Measurements from ENCODE around the gene ELAC2. TPM values are rescaled to one million over a fixed set of nuclear protein-coding genes. Genes with fewer than 3 reads are reported as not detected.
A peak's percentile ranks its signal among the peaks of the same experiment; 100 is the strongest.

Gene ELAC2
- total and polyA plus RNA-seq, 5 donors from 2014 or later: 47.3 to 62.5 (median 49.8) TPM

DNA sequence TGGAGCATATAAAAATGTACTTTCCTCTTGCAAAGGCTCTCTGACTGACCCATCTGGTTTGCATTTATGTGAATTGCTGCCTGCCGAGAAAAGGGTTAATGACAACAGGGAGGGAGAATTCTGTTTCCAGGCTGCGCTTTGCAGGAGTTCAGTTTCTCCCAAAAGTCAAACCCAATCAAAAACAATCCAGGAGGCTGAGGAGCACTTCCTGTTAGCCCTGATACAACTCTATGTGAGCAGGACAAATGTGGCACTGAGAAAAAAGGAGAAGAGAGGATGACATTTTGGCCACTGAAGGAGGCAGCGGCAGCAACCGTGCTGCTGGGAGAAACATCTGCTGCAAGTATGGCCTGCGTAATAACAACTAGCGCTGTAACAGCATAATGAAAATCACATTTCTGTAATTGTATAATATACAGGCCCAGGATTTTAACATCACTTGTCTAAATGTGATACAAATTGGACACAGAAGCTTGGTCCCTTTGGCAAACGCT is 26.8 kb upstream of the ELAC2 start:
- Mint-ChIP-seq H3K36me3 (no peaks in the 10 kb centered on the region), H3K27ac (no peak overlapping the region), H3K4me1 (no peaks in the 10 kb centered on the region), H3K9me3 (peaks cover 0 to 3% (median 0%) of the 10 kb centered on the region in 7 donors), H3K27me3 (peaks cover 13% of the 10 kb centered on the region), H3K4me3 (no peak overlapping the region)
- ATAC-seq (ENCODE audit: low read depth in 2 of 2) (no peak), DNase-seq (no peak)
- no peak overlapping the region for H3K4me3 ChIP-seq (ENCODE audit: low read depth, low read length)
- H3K4me1 ChIP-seq (ENCODE audit: control insufficient read depth, insufficient read depth, low read length, poor library complexity, severe bottlenecking): no peaks in the 10 kb centered on the region
- H3K36me3 ChIP-seq (ENCODE audit: control insufficient read depth, insufficient read depth, low read length): no peaks in the 10 kb centered on the region
- H3K9me3 ChIP-seq (ENCODE audit: control insufficient read depth in 2 of 2, low read length in 2 of 2): no peaks in the 10 kb centered on the region
- H3K27me3 ChIP-seq (ENCODE audit: control insufficient read depth, insufficient read depth, low read length): peaks cover 7% of the 10 kb centered on the region
- no peak overlapping the region for H3K27ac ChIP-seq (ENCODE audit: insufficient read depth, low read length, poor library complexity, severe bottlenecking)

DNA sequence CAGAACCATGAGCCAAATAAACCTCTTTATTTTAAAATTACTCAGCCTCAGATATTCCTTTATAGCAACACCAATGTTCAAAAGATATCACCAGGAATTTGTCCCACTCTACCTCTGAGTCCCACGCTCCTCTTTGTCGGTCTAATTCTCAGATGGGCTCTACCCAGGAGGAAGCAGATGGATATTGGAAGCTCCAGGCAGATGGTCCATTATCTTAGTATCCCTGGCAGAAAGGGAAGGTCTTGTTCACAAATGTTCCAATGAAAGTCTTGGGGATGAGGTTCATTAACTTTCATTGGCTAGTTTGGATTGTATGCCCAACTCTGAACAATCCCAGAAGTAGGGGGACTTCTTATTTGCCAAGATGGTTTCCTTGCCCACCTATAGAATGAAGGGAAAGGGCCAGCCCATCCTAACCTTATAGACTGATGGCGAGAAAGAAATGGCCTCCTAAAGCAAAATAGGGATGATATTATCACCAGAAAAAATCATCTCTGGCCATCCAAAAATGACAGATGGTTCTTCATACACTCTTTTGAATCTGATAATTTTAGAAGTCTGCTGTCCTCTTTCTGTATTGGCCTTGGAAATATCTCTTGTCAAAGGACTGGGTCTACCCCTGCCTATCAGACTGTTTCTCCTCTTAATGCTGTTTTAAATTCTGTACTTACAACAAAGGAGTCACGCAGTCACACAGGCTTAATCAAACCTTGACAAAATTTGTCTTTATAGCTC is 21.3 kb upstream of the ELAC2 start:
- H3K27me3 Mint-ChIP-seq: peaks cover 27% of the 10 kb centered on the region
- H3K4me3 ChIP-seq (ENCODE audit: low read depth, low read length): no peak overlapping the region

DNA sequence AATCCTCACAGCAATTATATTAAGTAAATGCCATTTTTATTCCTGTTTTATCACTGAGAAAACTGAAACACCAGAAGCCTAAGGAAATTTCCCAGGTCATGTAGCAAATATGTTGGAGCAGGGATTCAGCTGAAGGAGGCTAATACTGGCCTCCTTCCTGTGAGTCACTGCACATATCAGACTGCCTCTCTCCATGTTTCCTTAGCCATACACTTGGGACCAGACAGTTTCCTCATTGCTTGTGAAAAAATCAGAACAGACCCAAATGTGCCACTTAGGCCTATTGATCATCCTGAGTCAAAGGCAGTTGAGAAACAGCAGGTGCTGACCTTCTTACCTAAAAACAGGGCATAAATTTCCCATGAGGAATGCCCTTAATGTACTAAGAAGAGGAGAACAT is 18.9 kb upstream of the ELAC2 start:
- no peaks in the 10 kb centered on the region for H3K9me3 ChIP-seq (ENCODE audit: control insufficient read depth in 2 of 2, low read length in 2 of 2)
- H3K4me3 ChIP-seq (ENCODE audit: low read depth, low read length): no peak overlapping the region
- DNase-seq: no peak
- H3K27me3 ChIP-seq (ENCODE audit: control insufficient read depth, insufficient read depth, low read length): peaks cover 2% of the 10 kb centered on the region
- Mint-ChIP-seq H3K4me3 (no peak overlapping the region), H3K4me1 (peaks cover 0 to 6% (median 3%) of the 10 kb centered on the region in 4 donors), H3K9me3 (peaks cover 0 to 20% (median 5%) of the 10 kb centered on the region in 7 donors), H3K27me3 (peaks cover 28% of the 10 kb centered on the region), H3K27ac (no peak overlapping the region), H3K36me3 (no peaks in the 10 kb centered on the region)
- no peak overlapping the region for H3K27ac ChIP-seq (ENCODE audit: insufficient read depth, low read length, poor library complexity, severe bottlenecking)
- no peaks in the 10 kb centered on the region for H3K36me3 ChIP-seq (ENCODE audit: control insufficient read depth, insufficient read depth, low read length)
- no peaks in the 10 kb centered on the region for H3K4me1 ChIP-seq (ENCODE audit: control insufficient read depth, insufficient read depth, low read length, poor library complexity, severe bottlenecking)
- no peak for ATAC-seq (ENCODE audit: low read depth in 2 of 2)

More for the DNA sequence above, 21.3 kb upstream of the ELAC2 start:
- H3K4me1 ChIP-seq (ENCODE audit: control insufficient read depth, insufficient read depth, low read length, poor library complexity, severe bottlenecking): no peaks in the 10 kb centered on the region
- ATAC-seq (ENCODE audit: low read depth in 2 of 2): no peak
- Mint-ChIP-seq H3K4me3 (no peak overlapping the region), H3K27ac (no peak overlapping the region), H3K9me3 (peaks cover 0 to 20% (median 5%) of the 10 kb centered on the region in 7 donors), H3K4me1 (no peaks in the 10 kb centered on the region), H3K36me3 (no peaks in the 10 kb centered on the region)
- H3K27me3 ChIP-seq (ENCODE audit: control insufficient read depth, insufficient read depth, low read length): peaks cover 2% of the 10 kb centered on the region
- H3K9me3 ChIP-seq (ENCODE audit: control insufficient read depth in 2 of 2, low read length in 2 of 2): no peaks in the 10 kb centered on the region
- no peaks in the 10 kb centered on the region for H3K36me3 ChIP-seq (ENCODE audit: control insufficient read depth, insufficient read depth, low read length)
- no peak overlapping the region for H3K27ac ChIP-seq (ENCODE audit: insufficient read depth, low read length, poor library complexity, severe bottlenecking)
- no peak for DNase-seq

DNA sequence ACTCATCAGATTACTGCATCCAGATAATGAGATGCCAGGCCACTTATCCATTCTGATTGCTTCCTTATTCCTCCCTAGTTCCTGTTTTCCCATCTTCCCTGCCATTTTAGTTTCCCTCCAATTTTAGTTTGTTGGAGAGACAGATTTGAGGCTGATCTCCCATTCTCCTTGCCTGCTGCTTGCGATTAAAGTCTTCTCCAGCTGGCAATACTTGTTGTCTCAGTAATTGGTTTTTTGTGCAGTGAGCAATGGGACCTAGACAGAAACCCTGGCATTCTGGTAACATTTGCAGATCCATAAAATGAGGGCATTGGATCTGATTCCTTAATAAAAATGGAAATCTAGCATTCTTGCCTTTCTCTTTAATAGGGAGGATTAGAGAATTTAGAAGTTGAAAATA is 17.6 kb upstream of the ELAC2 start:
- Mint-ChIP-seq H3K4me1 (peaks cover 2 to 12% (median 8%) of the 10 kb centered on the region in 4 donors), H3K4me3 (no peak overlapping the region), H3K27me3 (peaks cover 23% of the 10 kb centered on the region), H3K36me3 (no peaks in the 10 kb centered on the region), H3K9me3 (peaks cover 0 to 20% (median 5%) of the 10 kb centered on the region in 7 donors), H3K27ac (no peak overlapping the region)
- Histone ChIP-seq H3K27ac (ENCODE audit: insufficient read depth, low read length, poor library complexity, severe bottlenecking) (no peak overlapping the region), H3K9me3 (ENCODE audit: control insufficient read depth in 2 of 2, low read length in 2 of 2) (no peaks in the 10 kb centered on the region), H3K36me3 (ENCODE audit: control insufficient read depth, insufficient read depth, low read length) (no peaks in the 10 kb centered on the region), H3K4me1 (ENCODE audit: control insufficient read depth, insufficient read depth, low read length, poor library complexity, severe bottlenecking) (no peaks in the 10 kb centered on the region), H3K27me3 (ENCODE audit: control insufficient read depth, insufficient read depth, low read length) (peaks cover 2% of the 10 kb centered on the region), H3K4me3 (ENCODE audit: low read depth, low read length) (no peak overlapping the region)
- DNase-seq (no peak), ATAC-seq (ENCODE audit: low read depth in 2 of 2) (no peak)

DNA sequence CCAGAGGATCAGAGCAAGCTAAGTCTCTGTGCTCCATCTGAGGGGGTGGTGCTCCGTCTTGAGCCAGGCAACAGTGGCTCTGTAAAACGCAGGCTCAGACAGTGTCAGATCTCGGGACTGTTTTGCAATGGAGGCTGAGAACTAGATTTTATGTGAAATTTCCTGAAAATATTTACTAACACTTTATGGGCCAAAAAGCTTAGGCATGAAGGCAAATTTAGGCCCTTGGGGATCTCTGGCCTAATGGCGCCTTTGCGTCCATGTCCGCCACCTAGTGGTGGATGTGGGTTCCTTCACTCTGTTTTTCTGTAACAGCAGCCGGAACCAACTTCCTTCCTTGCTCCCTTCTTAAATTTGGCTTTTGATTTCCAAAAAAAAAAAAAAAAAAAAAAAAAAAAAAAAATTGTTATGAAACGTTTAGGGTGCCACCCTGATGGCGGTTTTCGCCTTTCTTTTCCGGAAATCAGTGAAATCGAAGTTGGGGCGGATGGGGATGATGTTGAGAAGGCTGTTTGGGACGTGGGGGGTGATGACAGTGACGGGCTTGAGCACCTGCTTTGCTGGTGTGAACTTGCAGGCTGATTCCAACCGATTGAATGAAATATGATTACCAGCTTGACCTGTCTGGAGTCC is 14.0 kb upstream of the ELAC2 start:
- no peak overlapping the region for H3K27ac ChIP-seq (ENCODE audit: insufficient read depth, low read length, poor library complexity, severe bottlenecking)
- H3K4me3 Mint-ChIP-seq: peak overlapping the region in 1 of 4 donors; percentile 66
- H3K4me1 Mint-ChIP-seq: peaks cover 6 to 12% (median 10%) of the 10 kb centered on the region in 4 donors
- peaks cover 16% of the 10 kb centered on the region for H3K27me3 Mint-ChIP-seq
- H3K27me3 ChIP-seq (ENCODE audit: control insufficient read depth, insufficient read depth, low read length): peaks cover 1% of the 10 kb centered on the region
- DNase-seq (peak; percentile 17 to 64 (median 38)), ATAC-seq (ENCODE audit: low read depth in 2 of 2) (no peak)
- H3K9me3 Mint-ChIP-seq: peaks cover 0 to 15% (median 5%) of the 10 kb centered on the region in 7 donors
- no peaks in the 10 kb centered on the region for H3K9me3 ChIP-seq (ENCODE audit: control insufficient read depth in 2 of 2, low read length in 2 of 2)
- no peaks in the 10 kb centered on the region for H3K36me3 ChIP-seq (ENCODE audit: control insufficient read depth, insufficient read depth, low read length)
- peak overlapping the region in 1 of 3 donors; percentile 24 for H3K27ac Mint-ChIP-seq
- H3K4me1 ChIP-seq (ENCODE audit: control insufficient read depth, insufficient read depth, low read length, poor library complexity, severe bottlenecking): no peaks in the 10 kb centered on the region
- H3K36me3 Mint-ChIP-seq: no peaks in the 10 kb centered on the region
- no peak overlapping the region for H3K4me3 ChIP-seq (ENCODE audit: low read depth, low read length)

DNA sequence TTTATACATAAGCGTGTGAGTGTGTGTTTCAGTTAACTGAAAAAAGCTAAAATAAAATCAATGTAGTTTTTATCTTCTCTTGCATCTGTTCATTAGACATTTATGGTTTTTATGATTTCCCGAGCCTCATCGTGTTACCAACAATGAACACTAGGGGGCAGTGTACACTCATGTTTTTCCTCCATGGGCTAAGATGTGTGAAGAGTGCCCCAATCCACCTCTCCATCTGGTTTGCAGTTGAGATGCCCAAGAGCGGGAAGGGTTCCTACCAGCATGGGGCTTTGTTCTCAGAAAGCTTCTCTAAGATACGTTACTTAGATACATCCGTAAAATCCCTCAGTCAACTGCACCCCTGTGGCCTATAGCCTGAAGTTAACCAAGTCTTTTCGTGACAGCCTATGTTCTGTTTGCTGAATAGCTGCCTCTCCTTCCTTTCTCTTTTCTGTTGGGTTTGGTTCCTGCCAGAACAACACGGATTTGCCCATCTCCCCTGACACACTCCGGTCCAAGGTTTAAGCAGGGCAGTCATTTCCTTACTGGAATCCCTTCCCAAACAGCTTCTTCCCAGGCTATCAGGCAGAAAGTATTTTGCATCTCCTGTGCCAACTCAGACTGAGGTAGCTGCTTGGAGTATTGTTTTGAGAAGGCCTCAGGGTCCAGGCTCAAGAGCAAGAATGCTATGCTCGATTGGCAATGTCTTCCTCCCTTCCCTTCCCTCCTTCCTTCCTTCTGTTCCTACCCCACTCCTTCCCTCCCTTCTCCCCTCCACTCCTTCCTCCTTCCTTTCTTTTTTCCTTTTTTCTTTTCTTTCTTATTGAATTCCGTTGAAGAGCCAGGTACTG is 12.9 kb upstream of the ELAC2 start:
- no peaks in the 10 kb centered on the region for H3K4me1 ChIP-seq (ENCODE audit: control insufficient read depth, insufficient read depth, low read length, poor library complexity, severe bottlenecking)
- no peak overlapping the region for H3K27ac ChIP-seq (ENCODE audit: insufficient read depth, low read length, poor library complexity, severe bottlenecking)
- Mint-ChIP-seq H3K27ac (peak overlapping the region in 1 of 3 donors; percentile 15), H3K4me1 (peaks cover 6 to 12% (median 10%) of the 10 kb centered on the region in 4 donors), H3K9me3 (peaks cover 0 to 5% (median 3%) of the 10 kb centered on the region in 7 donors), H3K36me3 (no peaks in the 10 kb centered on the region), H3K27me3 (peaks cover 15% of the 10 kb centered on the region), H3K4me3 (no peak overlapping the region)
- ATAC-seq (ENCODE audit: low read depth in 2 of 2) (peak in 1 of 2 donors; percentile 72), DNase-seq (peak; percentile 21 to 64 (median 50))
- no peak overlapping the region for H3K4me3 ChIP-seq (ENCODE audit: low read depth, low read length)
- H3K9me3 ChIP-seq (ENCODE audit: control insufficient read depth in 2 of 2, low read length in 2 of 2): no peaks in the 10 kb centered on the region
- H3K27me3 ChIP-seq (ENCODE audit: control insufficient read depth, insufficient read depth, low read length): peaks cover 1% of the 10 kb centered on the region
- no peaks in the 10 kb centered on the region for H3K36me3 ChIP-seq (ENCODE audit: control insufficient read depth, insufficient read depth, low read length)

DNA sequence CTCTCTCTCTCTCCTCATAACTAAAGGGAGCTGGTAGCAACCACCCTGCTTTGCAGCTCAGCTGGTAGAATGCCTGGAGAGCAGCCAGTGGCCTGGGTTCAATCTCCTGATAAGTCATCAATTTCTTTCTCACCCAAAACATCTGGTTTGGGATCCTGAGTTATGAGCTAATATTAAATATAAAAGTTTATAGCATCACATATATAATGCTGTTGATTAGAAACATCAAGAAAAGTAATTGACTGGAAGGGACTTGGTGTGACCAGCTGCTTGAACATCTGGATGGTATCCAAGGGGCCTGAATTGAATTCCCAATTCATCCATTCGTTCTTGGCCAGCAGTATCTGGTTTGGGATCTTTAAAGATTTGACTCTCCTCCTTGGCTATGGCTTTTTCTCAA is 12.2 kb upstream of the ELAC2 start:
- Histone ChIP-seq H3K9me3 (ENCODE audit: control insufficient read depth in 2 of 2, low read length in 2 of 2) (no peaks in the 10 kb centered on the region), H3K27me3 (ENCODE audit: control insufficient read depth, insufficient read depth, low read length) (peaks cover 4% of the 10 kb centered on the region), H3K36me3 (ENCODE audit: control insufficient read depth, insufficient read depth, low read length) (no peaks in the 10 kb centered on the region), H3K27ac (ENCODE audit: insufficient read depth, low read length, poor library complexity, severe bottlenecking) (no peak overlapping the region), H3K4me3 (ENCODE audit: low read depth, low read length) (no peak overlapping the region), H3K4me1 (ENCODE audit: control insufficient read depth, insufficient read depth, low read length, poor library complexity, severe bottlenecking) (no peaks in the 10 kb centered on the region)
- peaks cover 12% of the 10 kb centered on the region for H3K27me3 Mint-ChIP-seq
- H3K9me3 Mint-ChIP-seq: peaks cover 0 to 5% (median 0%) of the 10 kb centered on the region in 7 donors
- DNase-seq (no peak), ATAC-seq (ENCODE audit: low read depth in 2 of 2) (no peak)
- no peak overlapping the region for H3K4me3 Mint-ChIP-seq
- peaks cover 6 to 12% (median 10%) of the 10 kb centered on the region in 4 donors for H3K4me1 Mint-ChIP-seq
- no peak overlapping the region for H3K27ac Mint-ChIP-seq
- no peaks in the 10 kb centered on the region for H3K36me3 Mint-ChIP-seq

Measured in CD4-positive, CD25-positive, alpha-beta regulatory T cell (primary cell).